HepG2 (cell line): ENCODE data around the gene EPHA2. TPM values are rescaled to one million over a fixed set of nuclear protein-coding genes. Genes with fewer than 3 reads are reported as not detected.

Experiments used
- ATAC-seq: fragments of 200-7000 bp; cut with Tn5 transposase; 3 replicates; pipeline ENCODE4 v1.9.1; 2020; ENCODE audit warnings: mild to moderate bottlenecking, moderate library complexity
- BruUV-seq: library from RNA; stranded (reverse); fragments of 400-500 nt; replicated peaks from 2 replicates; lab custom pipeline; 2021; lab: Mats Ljungman, UMichigan
- CTCF ChIA-PET: fragments of 300-600 bp; formaldehyde crosslinking; extraction: SDS; loops from one replicate; lab custom pipeline; 2021; ENCODE audit warnings: low total read pairs, inconsistent platforms, low intra/inter-chr PET ratio; lab: Yijun Ruan, JAX
- POLR2A ChIA-PET: fragments of 350-600 bp; sonication (Branson Sonifier 250); formaldehyde crosslinking; loops from one replicate; lab custom pipeline; 2020; ENCODE audit warnings: antibody characterized with exemption, inconsistent platforms; lab: Yijun Ruan, JAX
- DNase-seq: peaks from one replicate; pipeline ENCODE4 v3.0.0-alpha.2; 2015; ENCODE audit warnings: low spot score
- FAIRE-seq: peaks from 3 replicates; lab custom pipeline; 2011; peaks lifted over from hg19 to GRCh38; lab: Jason Lieb, UNC
- H2AFZ ChIP-seq: one replicate; pipeline ENCODE4 v1.6.1; 2011; ENCODE audit warnings: low read length, inconsistent platforms
- H3K27ac ChIP-seq: fragments of 300-600 bp; 3 replicates; pipeline ENCODE4 v1.8.0; 2011; ENCODE audit warnings: mixed run types, mild to moderate bottlenecking, mixed read lengths, low read length, inconsistent platforms; ENCODE audit not compliant: insufficient read depth; ENCODE audit errors: extremely low read length
- H3K27me3 ChIP-seq, 2 experiments: fragments of 200-600 bp in 1 of 2; 2 replicates in 1 of 2; 3 replicates in 1 of 2; pipeline versions ENCODE4 v1.6.0 to v1.8.0; 2011; ENCODE audit warnings: low read length in 2 of 2, mild to moderate bottlenecking in 2 of 2, moderate library complexity in 2 of 2, inconsistent platforms in 1 of 2; ENCODE audit not compliant: insufficient read depth in 2 of 2, control insufficient read depth in 1 of 2
- H3K36me3 ChIP-seq, 2 experiments: fragments of 200-600 bp in 1 of 2; replicated peaks in 1 of 2; 2 replicates in 1 of 2; 3 replicates in 1 of 2; pipeline versions ENCODE4 v1.5.1 to v1.8.0; 2011; ENCODE audit warnings: low read length in 2 of 2, inconsistent platforms in 1 of 2; ENCODE audit not compliant: insufficient read depth in 2 of 2, control insufficient read depth in 1 of 2
- H3K4me1 ChIP-seq: 2 replicates; pipeline ENCODE4 v1.5.1; 2012; ENCODE audit warnings: low read length, inconsistent platforms; ENCODE audit not compliant: insufficient read depth
- H3K4me2 ChIP-seq: 2 replicates; pipeline ENCODE4 v1.6.0; 2011; ENCODE audit warnings: low read depth, low read length, inconsistent platforms
- H3K4me3 ChIP-seq, 3 experiments: fragments of 200-600 bp in 1 of 3; sonication (generic), shearing (Covaris generic) in 1 of 3; replicated peaks in 1 of 3; 2 replicates each; pipeline ENCODE4 v1.5.1; 2011 to 2016; ENCODE audit warnings: low read length in 3 of 3, inconsistent platforms in 2 of 3, low read depth in 2 of 3, mild to moderate bottlenecking in 2 of 3, control low read depth in 1 of 3, mixed read lengths in 1 of 3; ENCODE audit not compliant: insufficient read depth in 1 of 3
- H3K79me2 ChIP-seq: one replicate; pipeline ENCODE4 v1.6.1; 2011; ENCODE audit warnings: low read length, inconsistent platforms; ENCODE audit not compliant: insufficient read depth
- H3K9ac ChIP-seq: 2 replicates; pipeline ENCODE4 v1.6.0; 2011; ENCODE audit warnings: mild to moderate bottlenecking, low read depth, low read length, inconsistent platforms; ENCODE audit not compliant: insufficient read depth
- H3K9me3 ChIP-seq: 2 replicates; pipeline ENCODE4 v1.5.1; 2012; ENCODE audit warnings: mild to moderate bottlenecking, low read length
- H4K20me1 ChIP-seq: 2 replicates; pipeline ENCODE4 v1.6.0; 2011; ENCODE audit warnings: inconsistent platforms, mild to moderate bottlenecking, low read length, moderate library complexity; ENCODE audit not compliant: insufficient read depth
- ARNT2 ChIP-seq: sonication (generic); formaldehyde crosslinking; IDR thresholded peaks from 2 replicates; pipeline ENCODE4 v1.8.0; 2022; ENCODE audit warnings: mild to moderate bottlenecking, low read depth, missing genetic modification reagents, moderate library complexity
- CENPBD1 ChIP-seq: sonication (generic); formaldehyde crosslinking; IDR thresholded peaks from 2 replicates; pipeline ENCODE4 v1.8.0; 2022; ENCODE audit warnings: missing genetic modification reagents, low read depth, mild to moderate bottlenecking, borderline replicate concordance
- IRF2 ChIP-seq: IDR thresholded peaks from 2 replicates; pipeline ENCODE4 v1.6.1; 2018; ENCODE audit warnings: missing genetic modification reagents, missing compliant biosample characterization
- MZF1 ChIP-seq: sonication (generic); formaldehyde crosslinking; IDR thresholded peaks from 2 replicates; pipeline ENCODE4 v1.8.1; 2023; ENCODE audit warnings: mild to moderate bottlenecking, missing genetic modification reagents, borderline replicate concordance
- REL ChIP-seq: sonication (generic); formaldehyde crosslinking; conservative IDR thresholded peaks from 2 replicates; pipeline ENCODE4 v1.8.0; 2022; ENCODE audit warnings: mild to moderate bottlenecking, missing genetic modification reagents, moderate library complexity
- SALL1 ChIP-seq: sonication (generic); formaldehyde crosslinking; IDR thresholded peaks from 2 replicates; pipeline ENCODE4 v1.8.0; 2022; ENCODE audit warnings: mild to moderate bottlenecking, missing genetic modification reagents
- SOX6 ChIP-seq, 2 experiments: fragments of 450-650 bp in 1 of 2; sonication (generic) in 1 of 2; formaldehyde crosslinking in 1 of 2; IDR thresholded peaks; 2 replicates each; pipeline versions ENCODE4 v1.4.0 to v1.6.1; 2017 to 2020; ENCODE audit warnings: antibody characterized with exemption in 1 of 2, mild to moderate bottlenecking in 1 of 2, missing genetic modification reagents in 1 of 2
- TEAD3 ChIP-seq: optimal IDR thresholded peaks from 2 replicates; pipeline ENCODE3; 2016; ENCODE audit warnings: borderline replicate concordance
- ZBTB3 ChIP-seq: sonication (generic); formaldehyde crosslinking; IDR thresholded peaks from 2 replicates; pipeline ENCODE4 v1.4.0; 2020; ENCODE audit warnings: low read depth, mild to moderate bottlenecking, moderate library complexity, missing genetic modification reagents, borderline replicate concordance
- ZNF17 ChIP-seq: sonication (generic); formaldehyde crosslinking; IDR thresholded peaks from 2 replicates; pipeline ENCODE4 v1.5.0; 2020; ENCODE audit warnings: mild to moderate bottlenecking, missing genetic modification reagents
- ZNF20 ChIP-seq: sonication (generic); formaldehyde crosslinking; IDR thresholded peaks from 2 replicates; pipeline ENCODE4 v1.4.0; 2020; ENCODE audit warnings: mild to moderate bottlenecking, moderate library complexity, missing genetic modification reagents
- ZNF546 ChIP-seq: sonication (generic); formaldehyde crosslinking; conservative IDR thresholded peaks from 2 replicates; pipeline ENCODE4 v1.8.1; 2023; ENCODE audit warnings: mild to moderate bottlenecking, missing genetic modification reagents
- ZNF619 ChIP-seq: sonication (generic); formaldehyde crosslinking; IDR thresholded peaks from 2 replicates; pipeline ENCODE4 v1.4.0; 2020; ENCODE audit warnings: mild to moderate bottlenecking, missing genetic modification reagents
- ZSCAN29 ChIP-seq: sonication (generic); formaldehyde crosslinking; conservative IDR thresholded peaks from 2 replicates; pipeline ENCODE4 v1.4.0; 2020; ENCODE audit warnings: mild to moderate bottlenecking, missing genetic modification reagents
- WGBS: methylation state at CpG from one replicate; pipeline ENCODE4 v1.1.6; 2017; ENCODE audit warnings: low lambda C conversion rate; 5-methylcytosine and 5-hydroxymethylcytosine counted together
- in situ Hi-C: cut with HindIII; loops from 2 replicates; pipeline ENCODE4 v1.10.0; 2017; ENCODE audit warnings: low pct_unique_long_range_greater_than_20kb; ENCODE audit not compliant: extremely low pct_ligation_motif_present
- intact Hi-C: fragments of 100-400 bp; cut with micrococcal nuclease; formaldehyde crosslinking; loops from one replicate; pipeline ENCODE4 v1.10.0; 2022; ENCODE audit not compliant: unreplicated experiment
- polyA plus RNA-seq, 8 experiments: library from polyadenylated mRNA; depleted of rRNA in 3 of 8; stranded (reverse) in 7 of 8; unstranded in 1 of 8; fragments of >200 nt; fragmentation: Illumina TruSeq in 4 of 8; extraction: Trizol in 4 of 8; gene quantifications; 2 replicates each; pipeline versions ENCODE4 v1.2.1 to v1.2.3, GENCODE V29; 2011 to 2016; ENCODE audit warnings: low read depth in 4 of 8, missing spikeins in 1 of 8, mixed read lengths in 1 of 8; ENCODE audit not compliant: insufficient read depth in 1 of 8
- total RNA-seq, 5 experiments: library from RNA; depleted of rRNA; stranded (reverse); fragments of >200 nt; fragmentation: Illumina TruSeq; extraction: Trizol; gene quantifications; 2 replicates each; pipeline ENCODE4 v1.2.3, GENCODE V29; 2016; ENCODE audit warnings: low read depth in 1 of 5
- TF ChIP-seq, protein P1 (sequence below), 2 experiments: sonication (generic) in 1 of 2; formaldehyde crosslinking in 1 of 2; IDR thresholded peaks; 2 replicates each; pipeline versions ENCODE4 v1.5.1 to v1.6.1; 2011 to 2020; ENCODE audit warnings: borderline replicate concordance in 1 of 2, low read depth in 1 of 2, low read length in 1 of 2, mild to moderate bottlenecking in 1 of 2, missing genetic modification reagents in 1 of 2, moderate library complexity in 1 of 2
- TF ChIP-seq, protein P2 (sequence below): sonication (generic); formaldehyde crosslinking; IDR thresholded peaks from 2 replicates; pipeline ENCODE4 v1.8.0; 2022; ENCODE audit warnings: mild to moderate bottlenecking, missing genetic modification reagents; ENCODE audit not compliant: insufficient replicate concordance

EPHA2 gene
- total and polyA plus RNA-seq, 2 of the 13 experiments (the other 11 are each of a cell fraction or from before 2014, with no cell fraction given), result 33.6 to 53.6 TPM

DNA sequence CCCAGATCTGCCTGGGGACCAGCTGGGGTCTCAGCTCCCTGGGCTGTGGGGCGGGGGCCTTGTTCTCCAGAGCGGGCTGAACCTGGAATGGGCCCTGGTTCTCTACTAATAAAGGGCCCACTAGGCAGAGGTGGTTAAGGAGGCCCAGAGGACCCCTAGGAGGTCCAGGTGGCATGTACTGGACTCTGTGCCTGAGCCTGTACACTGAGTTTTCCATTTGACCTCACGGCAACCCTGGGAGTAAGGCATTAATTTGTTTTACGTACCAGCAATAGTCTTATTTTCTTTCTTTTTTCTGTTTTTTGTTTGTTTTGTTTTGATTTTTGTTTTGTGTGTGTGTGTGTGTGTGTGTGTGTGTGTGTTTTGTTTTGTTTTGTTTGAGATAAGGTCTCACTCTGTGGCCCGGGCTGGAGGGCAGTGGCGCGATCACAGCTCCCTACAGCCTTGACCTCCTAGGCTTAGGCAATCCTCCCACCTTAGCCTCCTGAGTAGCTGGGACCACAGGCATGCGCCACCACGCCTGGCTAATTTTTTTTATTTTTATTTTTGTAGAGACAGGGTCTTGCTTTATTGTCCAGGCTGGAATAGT is 62.9 kb downstream of the EPHA2 start (continued):
- TF ChIP-seq, protein P1, sequence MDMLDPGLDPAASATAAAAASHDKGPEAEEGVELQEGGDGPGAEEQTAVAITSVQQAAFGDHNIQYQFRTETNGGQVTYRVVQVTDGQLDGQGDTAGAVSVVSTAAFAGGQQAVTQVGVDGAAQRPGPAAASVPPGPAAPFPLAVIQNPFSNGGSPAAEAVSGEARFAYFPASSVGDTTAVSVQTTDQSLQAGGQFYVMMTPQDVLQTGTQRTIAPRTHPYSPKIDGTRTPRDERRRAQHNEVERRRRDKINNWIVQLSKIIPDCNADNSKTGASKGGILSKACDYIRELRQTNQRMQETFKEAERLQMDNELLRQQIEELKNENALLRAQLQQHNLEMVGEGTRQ (IDR thresholded peaks at IDR 0.05; ENCODE audit: low read depth, low read length), result no peak
- TF ChIP-seq, protein P1 (CRISPR knock-in tag; IDR thresholded peaks at IDR 0.05; ENCODE audit: borderline replicate concordance), result peak; percentile 43; the same call in 1 of the 2 replicates
- TF ChIP-seq ZBTB3 (CRISPR knock-in tag) (no peak), SALL1 (CRISPR knock-in tag) (peak; percentile 19; the same call in 1 of the 2 replicates), SOX6 (IDR thresholded peaks at IDR 0.05) (no peak), SOX6 (CRISPR knock-in tag; IDR thresholded peaks at IDR 0.05) (0 out of 2 replicates have a peak, but pooled peaks have one; percentile 17), MZF1 (CRISPR knock-in tag) (no peak), IRF2 (no peak), ZSCAN29 (CRISPR knock-in tag) (0 out of 2 replicates have a peak, but pooled peaks have one; percentile 59)

GRCh38 chr1:16092097-16092922 is 63.6 kb downstream of the EPHA2 start:
- Histone ChIP-seq H3K9ac (no peak overlapping the region), H3K9me3 (no peaks in the 10 kb centered on the region), H3K4me1 (peaks cover 62% of the 10 kb centered on the region), H3K27me3 (peaks cover 2 to 76% of the 10 kb centered on the region in 2 experiments; a peak in 4 of 5 replicates), H3K4me2 (peak overlapping the region; percentile 55), H2AFZ (no peak overlapping the region), H4K20me1 (no peaks in the 10 kb centered on the region), H3K27ac (no peak overlapping the region), H3K79me2 (no peaks in the 10 kb centered on the region), H3K36me3 (no peaks in the 10 kb centered on the region), H3K4me3 (peak overlapping the region in 1 of 3 experiments; percentile 35; a peak in 1 of 6 replicates)
- in situ Hi-C loops, result no loop called here
- no TSS peak for BruUV-seq
- intact Hi-C loops, result no loop called here
- ChIA-PET CTCF (no interaction called here), POLR2A (interaction anchor here (1.1 kb wide), 1 partner anchor 28 kb away, joined by 3 read pairs; no protein-coding TSS in a partner anchor)
- WGBS, result 61% methylated on average over 8 of the region's 18 CpGs
- peak; percentile 50 for ATAC-seq
- DNase-seq, result no peak
- FAIRE-seq, result no peak
- TF ChIP-seq CENPBD1 (CRISPR knock-in tag), result no peak
- no peak for TF ChIP-seq REL (CRISPR knock-in tag)
- no peak for TF ChIP-seq TEAD3
- TF ChIP-seq ARNT2 (CRISPR knock-in tag), result no peak
- TF ChIP-seq ZNF546, result no peak
- TF ChIP-seq ZNF619 (CRISPR knock-in tag), result no peak
- TF ChIP-seq ZNF17 (CRISPR knock-in tag), result no peak
- no peak for TF ChIP-seq ZNF20 (CRISPR knock-in tag)
- TF ChIP-seq, protein P2, sequence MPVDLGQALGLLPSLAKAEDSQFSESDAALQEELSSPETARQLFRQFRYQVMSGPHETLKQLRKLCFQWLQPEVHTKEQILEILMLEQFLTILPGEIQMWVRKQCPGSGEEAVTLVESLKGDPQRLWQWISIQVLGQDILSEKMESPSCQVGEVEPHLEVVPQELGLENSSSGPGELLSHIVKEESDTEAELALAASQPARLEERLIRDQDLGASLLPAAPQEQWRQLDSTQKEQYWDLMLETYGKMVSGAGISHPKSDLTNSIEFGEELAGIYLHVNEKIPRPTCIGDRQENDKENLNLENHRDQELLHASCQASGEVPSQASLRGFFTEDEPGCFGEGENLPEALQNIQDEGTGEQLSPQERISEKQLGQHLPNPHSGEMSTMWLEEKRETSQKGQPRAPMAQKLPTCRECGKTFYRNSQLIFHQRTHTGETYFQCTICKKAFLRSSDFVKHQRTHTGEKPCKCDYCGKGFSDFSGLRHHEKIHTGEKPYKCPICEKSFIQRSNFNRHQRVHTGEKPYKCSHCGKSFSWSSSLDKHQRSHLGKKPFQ, result no peak
